Sigmoid colon (tissue), 4 donors: ENCODE data around the gene FAM13C.
"Not testable (repeated sequence)": the region's sequence is repeated elsewhere in the genome, so short reads cannot be mapped to it uniquely, and the experiment has no call there.

Experiments used
- EP300 ChIP-seq, 4 donors: sonication (generic); formaldehyde crosslinking; IDR thresholded peaks; one replicate each; pipeline ENCODE4 v1.6.1; 2017; ENCODE audit warnings: antibody characterized with exemption in 4 of 4
- POLR2A ChIP-seq, 2 donors: fragments of 450-650 bp; IDR thresholded peaks; one replicate each; pipeline ENCODE4 v1.6.1; 2016; ENCODE audit warnings: antibody characterized with exemption in 2 of 2, mild to moderate bottlenecking in 2 of 2, moderate library complexity in 2 of 2
- POLR2AphosphoS5 ChIP-seq, 4 donors: sonication (generic); formaldehyde crosslinking; IDR thresholded peaks; one replicate each; pipeline ENCODE4 v1.6.1; 2017; ENCODE audit warnings: antibody characterized with exemption in 4 of 4
- TF ChIP-seq, protein P1 (sequence below), 4 experiments: fragments of 450-650 bp in 3 of 4; fragments of 200-600 bp in 1 of 4; IDR thresholded peaks; one replicate each; pipeline ENCODE4 v1.5.1; 2016 to 2019; ENCODE audit warnings: antibody characterized with exemption in 4 of 4, mild to moderate bottlenecking in 3 of 4, moderate library complexity in 2 of 4

- TF ChIP-seq, protein P1, sequence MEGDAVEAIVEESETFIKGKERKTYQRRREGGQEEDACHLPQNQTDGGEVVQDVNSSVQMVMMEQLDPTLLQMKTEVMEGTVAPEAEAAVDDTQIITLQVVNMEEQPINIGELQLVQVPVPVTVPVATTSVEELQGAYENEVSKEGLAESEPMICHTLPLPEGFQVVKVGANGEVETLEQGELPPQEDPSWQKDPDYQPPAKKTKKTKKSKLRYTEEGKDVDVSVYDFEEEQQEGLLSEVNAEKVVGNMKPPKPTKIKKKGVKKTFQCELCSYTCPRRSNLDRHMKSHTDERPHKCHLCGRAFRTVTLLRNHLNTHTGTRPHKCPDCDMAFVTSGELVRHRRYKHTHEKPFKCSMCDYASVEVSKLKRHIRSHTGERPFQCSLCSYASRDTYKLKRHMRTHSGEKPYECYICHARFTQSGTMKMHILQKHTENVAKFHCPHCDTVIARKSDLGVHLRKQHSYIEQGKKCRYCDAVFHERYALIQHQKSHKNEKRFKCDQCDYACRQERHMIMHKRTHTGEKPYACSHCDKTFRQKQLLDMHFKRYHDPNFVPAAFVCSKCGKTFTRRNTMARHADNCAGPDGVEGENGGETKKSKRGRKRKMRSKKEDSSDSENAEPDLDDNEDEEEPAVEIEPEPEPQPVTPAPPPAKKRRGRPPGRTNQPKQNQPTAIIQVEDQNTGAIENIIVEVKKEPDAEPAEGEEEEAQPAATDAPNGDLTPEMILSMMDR (IDR thresholded peaks at IDR 0.05) = not testable (repeated sequence)
- TF ChIP-seq EP300, POLR2AphosphoS5, POLR2A (IDR thresholded peaks at IDR 0.05): not testable (repeated sequence)
These were observed 123.2 kb downstream of the FAM13C start for GRCh38 chr10:59239108-59239507.
